Measurements from ENCODE around the gene MEIS1. TPM values are rescaled to one million over a fixed set of nuclear protein-coding genes. Genes with fewer than 3 reads are reported as not detected.
A peak's percentile ranks its signal among the peaks of the same experiment; 100 is the strongest.

MEIS1 gene
- total and polyA plus RNA-seq, 2 of the 8 experiments (the other 6 are each of a cell fraction or from before 2014, with no cell fraction given), result 0.17 to 1.2 TPM

- ChIA-PET CTCF (ENCODE audit: partially characterized antibody) (interaction anchor here (3.9 to 10.4 kb wide), 2 partner anchors 13 to 145 kb away, joined by 48 to 161 read pairs; no protein-coding TSS in a partner anchor), POLR2A (ENCODE audit: partially characterized antibody) (interaction anchor here (0.7 kb wide), 1 partner anchor 80 kb away, joined by 4 read pairs; no protein-coding TSS in a partner anchor)
- Histone ChIP-seq H3K27ac (ENCODE audit: low read depth, low read length) (no peak overlapping the region), H3K4me1 (replicated peaks in 1 of 4; ENCODE audit: control insufficient read depth in 3 of 4, insufficient read depth in 4 of 4, low read length in 3 of 4) (peaks cover 2 to 11% (median 3%) of the 10 kb centered on the region in 4 experiments), H3K23ac (ENCODE audit: insufficient read length) (no peak overlapping the region), H3K4ac (replicated peaks; ENCODE audit: insufficient read length, low read depth, low read length) (no peak overlapping the region), H3K56ac (replicated peaks; ENCODE audit: insufficient read length, low read depth, low read length) (no peak overlapping the region), H2BK12ac (ENCODE audit: low read depth, low read length) (no peak overlapping the region), H3K36me3 (ENCODE audit: control insufficient read depth in 2 of 4, insufficient read depth in 4 of 4, low read length in 3 of 4) (no peaks in the 10 kb centered on the region), H3K79me2 (ENCODE audit: control insufficient read depth in 1 of 2, insufficient read depth in 2 of 2, low read length in 2 of 2) (no peaks in the 10 kb centered on the region), H2BK15ac (ENCODE audit: low read length) (no peak overlapping the region), H3K18ac (ENCODE audit: extremely low read depth, low read length) (no peak overlapping the region), H3K23me2 (ENCODE audit: low read depth, low read length) (peaks cover 16% of the 10 kb centered on the region), H4K91ac (replicated peaks; ENCODE audit: insufficient read length, low read length) (no peak overlapping the region), H2AFZ (ENCODE audit: low read length) (no peak overlapping the region), H3K4me2 (ENCODE audit: insufficient read depth in 1 of 2, low read depth in 2 of 2, low read length in 2 of 2) (peak overlapping the region; percentile 57 to 75; a peak in 3 of 4 replicates), H3K14ac (ENCODE audit: insufficient read length) (no peak overlapping the region), H4K8ac (ENCODE audit: extremely low read depth, insufficient read depth, low read length) (no peak overlapping the region; the same call in 1 of the 2 replicates), H3K79me1 (ENCODE audit: low read depth, low read length) (no peaks in the 10 kb centered on the region), H2BK20ac (ENCODE audit: low read length) (no peak overlapping the region), H3K27me3 (replicated peaks in 1 of 4; ENCODE audit: control insufficient read depth in 3 of 4, extremely low read depth in 1 of 4, insufficient read depth in 3 of 4, low read length in 3 of 4) (peaks cover 45 to 100% (median 79%) of the 10 kb centered on the region in 4 experiments), H3K9ac (replicated peaks in 1 of 4; ENCODE audit: extremely low read depth in 1 of 4, low read depth in 3 of 4, low read length in 3 of 4) (no peak overlapping the region), H3K9me3 (ENCODE audit: insufficient read depth in 2 of 2, low read depth in 1 of 2, low read length in 1 of 2) (no peaks in the 10 kb centered on the region), H2BK5ac (ENCODE audit: low read depth, low read length) (no peak overlapping the region), H4K5ac (ENCODE audit: insufficient read length, low read depth, low read length) (no peak overlapping the region), H2BK120ac (replicated peaks; ENCODE audit: low read depth, low read length) (no peak overlapping the region), H4K20me1 (replicated peaks in 1 of 2; ENCODE audit: control insufficient read depth in 1 of 2, insufficient read depth in 2 of 2, low read length in 2 of 2) (peaks cover 0 to 3% of the 10 kb centered on the region in 2 experiments), H2AK5ac (ENCODE audit: low read depth, low read length) (no peak overlapping the region), H3K4me3 (ENCODE audit: extremely low read depth in 1 of 4, insufficient read depth in 2 of 4, low read depth in 3 of 4, low read length in 4 of 4) (peak overlapping the region in 1 of 4 experiments; percentile 38; a peak in 1 of 8 replicates)
- DNase-seq (ENCODE audit: low read depth in 1 of 2, low spot score in 2 of 2) (no peak), FAIRE-seq (no peak)
- WGBS, 2 experiments (ENCODE audit: extremely low coverage in 1 of 2, insufficient coverage in 1 of 2, insufficient read length in 1 of 2, insufficient replicate concordance in 2 of 2, low coverage in 1 of 2, low lambda C conversion rate in 2 of 2, missing lambda C conversion rate in 1 of 2), result 3% methylated on average over 27 of the region's 39 CpGs; no CpG with 5 or more reads in 1 of the 2 experiments
- peak; percentile 75 for TF ChIP-seq SUZ12 (IDR thresholded peaks at IDR 0.05; ENCODE audit: low read length)
These were observed 2.9 kb upstream of the MEIS1 start for GRCh38 chr2:66431846-66432587.

Measured in H1 (cell line).